H9 (cell line): Measurements from ENCODE around the gene ACVR1B. TPM values are rescaled to one million over a fixed set of nuclear protein-coding genes. Genes with fewer than 3 reads are reported as not detected.

Experiments used
- DNase-seq: peaks from one replicate; pipeline ENCODE4 v3.0.0-alpha.2; 2017
- H2AFZ ChIP-seq: one replicate; pipeline ENCODE4 v1.6.1; 2013; ENCODE audit warnings: mild to moderate bottlenecking, low read length, control low read depth, moderate library complexity
- H2AK5ac ChIP-seq: 2 replicates; pipeline ENCODE4 v1.6.1; 2013; ENCODE audit warnings: low read length, control low read depth, mixed read lengths; ENCODE audit not compliant: insufficient read length
- H2BK120ac ChIP-seq: one replicate; pipeline ENCODE4 v1.6.1; 2013; ENCODE audit warnings: low read depth, mild to moderate bottlenecking, low read length, control low read depth, inconsistent platforms; ENCODE audit not compliant: poor library complexity, severe bottlenecking
- H2BK12ac ChIP-seq: 2 replicates; pipeline ENCODE4 v1.6.1; 2013; ENCODE audit warnings: low read length, control low read depth, mixed read lengths, low read depth; ENCODE audit not compliant: insufficient read length
- H2BK15ac ChIP-seq: 2 replicates; pipeline ENCODE4 v1.6.1; 2013; ENCODE audit warnings: low read depth, low read length, control low read depth
- H2BK20ac ChIP-seq: one replicate; pipeline ENCODE4 v1.6.1; 2013; ENCODE audit warnings: low read depth, mild to moderate bottlenecking, low read length, control low read depth, inconsistent platforms; ENCODE audit not compliant: poor library complexity, severe bottlenecking
- H2BK5ac ChIP-seq: 2 replicates; pipeline ENCODE4 v1.6.1; 2013; ENCODE audit warnings: low read length, control low read depth, mixed read lengths; ENCODE audit not compliant: insufficient read length
- H3K14ac ChIP-seq: 2 replicates; pipeline ENCODE4 v1.6.1; 2013; ENCODE audit warnings: low read length, control low read depth; ENCODE audit not compliant: insufficient read depth
- H3K18ac ChIP-seq: 2 replicates; pipeline ENCODE4 v1.6.1; 2013; ENCODE audit warnings: low read depth, mild to moderate bottlenecking, mixed read lengths, low read length, control low read depth; ENCODE audit not compliant: insufficient read length
- H3K23ac ChIP-seq: 2 replicates; pipeline ENCODE4 v1.6.1; 2013; ENCODE audit warnings: low read length, control low read depth, mixed read lengths, low read depth; ENCODE audit not compliant: insufficient read length
- H3K23me2 ChIP-seq: 2 replicates; pipeline ENCODE4 v1.6.1; 2013; ENCODE audit warnings: low read depth, mild to moderate bottlenecking, mixed read lengths, low read length, control low read depth; ENCODE audit not compliant: insufficient read length, poor library complexity, severe bottlenecking
- H3K27ac ChIP-seq: 2 replicates; pipeline ENCODE4 v1.5.1; 2013; ENCODE audit warnings: low read length, control low read depth, mixed read lengths, low read depth; ENCODE audit not compliant: insufficient read length
- H3K27me3 ChIP-seq: 2 replicates; pipeline ENCODE4 v1.6.1; 2013; ENCODE audit warnings: low read length, control low read depth, inconsistent platforms; ENCODE audit not compliant: insufficient read depth
- H3K4ac ChIP-seq: 2 replicates; pipeline ENCODE4 v1.6.1; 2013; ENCODE audit warnings: low read depth, mild to moderate bottlenecking, control low read depth, inconsistent platforms, low read length, moderate library complexity
- H3K4me1 ChIP-seq: 2 replicates; pipeline ENCODE4 v1.6.1; 2013; ENCODE audit warnings: low read length, control low read depth, inconsistent platforms; ENCODE audit not compliant: insufficient read depth
- H3K4me2 ChIP-seq: 2 replicates; pipeline ENCODE4 v1.6.1; 2013; ENCODE audit warnings: low read length, control low read depth, mixed read lengths; ENCODE audit not compliant: insufficient read length, insufficient read depth
- H3K56ac ChIP-seq: 2 replicates; pipeline ENCODE4 v1.6.1; 2013; ENCODE audit warnings: low read depth, mild to moderate bottlenecking, mixed read lengths, low read length, control low read depth; ENCODE audit not compliant: insufficient read length
- H3K79me1 ChIP-seq: 2 replicates; pipeline ENCODE4 v1.6.1; 2013; ENCODE audit warnings: low read depth, mild to moderate bottlenecking, moderate library complexity, low read length, control low read depth, inconsistent platforms; ENCODE audit not compliant: insufficient read depth, poor library complexity, severe bottlenecking
- H3K79me2 ChIP-seq: 2 replicates; pipeline ENCODE4 v1.6.1; 2013; ENCODE audit warnings: low read length, control low read depth, inconsistent platforms; ENCODE audit not compliant: insufficient read depth
- H3K9ac ChIP-seq: 2 replicates; pipeline ENCODE4 v1.6.1; 2013; ENCODE audit warnings: low read length, control low read depth, mixed read lengths; ENCODE audit not compliant: insufficient read length; ENCODE audit errors: extremely low read depth
- H3K9me3 ChIP-seq: one replicate; pipeline ENCODE4 v1.6.1; 2013; ENCODE audit warnings: low read depth, low read length, inconsistent platforms; ENCODE audit not compliant: control insufficient read depth
- H3T11ph ChIP-seq: one replicate; pipeline ENCODE4 v1.6.1; 2013; ENCODE audit warnings: mild to moderate bottlenecking, low read length, control low read depth, inconsistent platforms
- H4K20me1 ChIP-seq: one replicate; pipeline ENCODE4 v1.6.1; 2013; ENCODE audit not compliant: control insufficient read depth, insufficient read length, insufficient read depth
- H4K5ac ChIP-seq: 2 replicates; pipeline ENCODE4 v1.6.1; 2013; ENCODE audit warnings: low read depth, mild to moderate bottlenecking, mixed read lengths, low read length, control low read depth; ENCODE audit not compliant: insufficient read length
- H4K8ac ChIP-seq: replicated peaks from 2 replicates; pipeline ENCODE4 v1.6.1; 2013; ENCODE audit warnings: low read length, control low read depth, mixed read lengths, low read depth; ENCODE audit not compliant: insufficient read length
- H4K91ac ChIP-seq: 2 replicates; pipeline ENCODE4 v1.6.1; 2013; ENCODE audit warnings: low read depth, mild to moderate bottlenecking, moderate library complexity, mixed read lengths, low read length, control low read depth; ENCODE audit not compliant: insufficient read length
- H3K27ac Mint-ChIP-seq, 3 experiments: 2 replicates in 2 of 3; 3 replicates in 1 of 3; pipeline ENCODE4 v1.8.0; 2020 to 2021; ENCODE audit warnings: mixed read lengths in 3 of 3, mild to moderate bottlenecking in 1 of 3, moderate library complexity in 1 of 3
- H3K27me3 Mint-ChIP-seq: 2 replicates; pipeline ENCODE4 v1.8.0; 2021; ENCODE audit warnings: low read depth, mild to moderate bottlenecking, moderate library complexity, mixed read lengths
- H3K36me3 Mint-ChIP-seq, 3 experiments: 2 replicates in 2 of 3; 3 replicates in 1 of 3; pipeline ENCODE4 v1.8.0; 2020 to 2021; ENCODE audit warnings: low read depth in 3 of 3, mixed read lengths in 3 of 3; ENCODE audit not compliant: insufficient read depth in 1 of 3
- H3K4me1 Mint-ChIP-seq, 2 experiments: 2 replicates each; pipeline ENCODE4 v1.8.0; 2020; ENCODE audit warnings: mixed read lengths in 2 of 2
- H3K4me3 Mint-ChIP-seq, 2 experiments: 2 replicates in 1 of 2; 3 replicates in 1 of 2; pipeline ENCODE4 v1.8.0; 2020 to 2021; ENCODE audit warnings: mild to moderate bottlenecking in 2 of 2, mixed read lengths in 2 of 2, moderate library complexity in 1 of 2
- H3K9me3 Mint-ChIP-seq, 2 experiments: 2 replicates in 1 of 2; 3 replicates in 1 of 2; pipeline ENCODE4 v1.8.0; 2020; ENCODE audit warnings: mild to moderate bottlenecking in 2 of 2, mixed read lengths in 2 of 2, moderate library complexity in 1 of 2
- CTCF ChIP-seq: fragments of 200-600 bp; sonication (generic); conservative IDR thresholded peaks from 3 replicates; pipeline ENCODE4 v1.8.0; 2021; ENCODE audit warnings: antibody characterized with exemption, mild to moderate bottlenecking
- WGBS: extraction: QIAGEN DNeasy Blood & Tissue Kit; methylation state at CpG from one replicate; pipeline ENCODE4 v1.1.7; 2013; ENCODE audit warnings: missing lambda C conversion rate, low lambda C conversion rate, mixed read lengths; ENCODE audit not compliant: insufficient read length; ENCODE audit errors: extremely low coverage; 5-methylcytosine and 5-hydroxymethylcytosine counted together
- total RNA-seq: library from RNA; stranded (reverse); gene quantifications from 2 replicates; pipeline ENCODE4 v1.2.1, GENCODE V29; 2021

Gene ACVR1B
- total RNA-seq, 1 experiment from 2014 or later: 16.3 TPM

DNA sequence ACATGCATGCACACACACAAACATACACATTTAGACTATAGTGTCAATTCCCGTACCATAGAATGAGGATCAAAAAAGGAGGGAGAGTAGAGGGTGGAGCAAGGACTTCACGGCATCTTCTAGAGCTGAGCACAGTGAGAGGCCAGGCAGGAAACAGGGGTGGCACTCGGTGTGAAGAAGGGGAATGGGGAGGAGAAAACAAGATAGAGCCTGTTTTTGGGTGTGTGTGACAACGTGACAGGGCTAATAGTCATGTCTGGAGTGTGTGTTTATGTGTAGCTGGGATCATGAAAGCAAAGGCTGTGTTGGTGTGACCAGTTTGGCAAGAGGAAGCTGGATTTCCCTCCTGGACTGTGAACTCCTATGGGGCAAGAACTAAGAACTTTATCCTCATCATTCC lies 9.9 kb upstream of the ACVR1B start:
- Histone ChIP-seq H3K79me1 (no peaks in the 10 kb centered on the region), H4K20me1 (no peaks in the 10 kb centered on the region)
- H3K27ac Mint-ChIP-seq: no peak overlapping the region

More for the DNA sequence above, 9.9 kb upstream of the ACVR1B start:
- Histone ChIP-seq H3K27me3 (0 out of 2 replicates have a peak, but pooled peaks cover 3% of the 10 kb centered on the region), H3K4me2 (no peak overlapping the region), H2BK5ac (no peak overlapping the region), H3K4me1 (no peaks in the 10 kb centered on the region; the same call in 1 of the 2 replicates), H2BK12ac (no peak overlapping the region), H3K79me2 (no peaks in the 10 kb centered on the region), H3K14ac (no peak overlapping the region), H3K23me2 (no peaks in the 10 kb centered on the region), H3K56ac (no peak overlapping the region), H2BK15ac (no peak overlapping the region), H2BK120ac (no peak overlapping the region), H2AK5ac (no peak overlapping the region), H3K23ac (no peak overlapping the region), H4K5ac (no peak overlapping the region), H3K4ac (no peak overlapping the region), H3K18ac (no peak overlapping the region), H3K9me3 (peaks cover 5% of the 10 kb centered on the region), H4K8ac (no peak overlapping the region), H3T11ph (no peak overlapping the region), H3K27ac (no peak overlapping the region), H4K91ac (no peak overlapping the region), H2AFZ (no peak overlapping the region), H2BK20ac (no peak overlapping the region), H3K9ac (no peak overlapping the region)
- TF ChIP-seq CTCF: no peak
- H3K27me3 Mint-ChIP-seq: peaks cover 41% of the 10 kb centered on the region
- peaks cover 12 to 15% of the 10 kb centered on the region in 2 experiments for H3K9me3 Mint-ChIP-seq
- no peak for DNase-seq
- H3K4me3 Mint-ChIP-seq: no peak overlapping the region
- WGBS: no CpG with 5 or more reads among the region's 4 CpGs
- H3K4me1 Mint-ChIP-seq: peaks cover 6 to 11% of the 10 kb centered on the region in 2 experiments; a peak in 3 of 4 replicates
- H3K36me3 Mint-ChIP-seq: peaks cover 0 to 5% (median 5%) of the 10 kb centered on the region in 3 experiments; a peak in 4 of 7 replicates
